ENCODE results near the gene TNNI2. TPM values are rescaled to one million over a fixed set of nuclear protein-coding genes. Genes with fewer than 3 reads are reported as not detected.

TNNI2 gene
- total RNA-seq, 1 experiment from 2014 or later, result 0.55 TPM

DNA sequence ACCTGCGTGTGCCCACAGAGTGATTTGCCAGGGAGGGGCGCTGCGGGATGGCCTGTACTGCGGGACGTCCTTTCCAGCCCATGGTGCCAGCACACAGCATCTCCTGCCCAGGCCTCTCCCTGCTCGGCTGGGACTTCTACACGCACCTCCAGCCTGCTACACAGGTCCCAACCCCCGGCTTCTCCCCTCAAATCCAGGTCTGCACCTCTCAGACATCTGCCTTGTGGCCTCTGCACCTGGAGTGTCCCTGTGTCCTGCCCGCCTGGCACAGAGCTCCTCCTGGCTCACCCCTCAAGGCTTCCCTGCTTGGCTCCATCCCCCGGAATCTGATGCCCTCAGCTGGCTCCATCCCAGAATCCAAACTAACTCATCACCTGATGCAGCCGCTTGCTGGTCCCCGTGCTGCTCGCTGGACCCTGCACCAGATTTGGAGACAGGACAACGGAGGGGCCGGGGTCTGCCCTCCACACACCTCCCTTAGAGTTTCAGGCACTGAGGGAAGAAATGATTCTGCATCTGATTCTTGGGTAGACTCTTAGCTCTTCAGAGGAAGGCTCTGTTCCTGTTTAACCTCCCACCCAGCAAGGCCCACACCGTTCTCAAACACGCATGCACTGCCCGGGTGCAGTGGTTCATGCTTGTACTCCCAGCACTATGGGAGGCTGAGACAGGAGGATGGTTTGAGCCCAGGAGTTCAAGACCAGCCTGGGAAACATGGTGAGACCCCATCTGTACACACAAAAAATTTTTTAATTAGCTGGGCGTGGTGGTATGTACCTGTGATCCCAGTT, 10.1 kb downstream of the TNNI2 start:
- no TSS peak for BruUV-seq (replicated peaks)
- ChIA-PET CTCF (interaction anchor here (0.5 kb wide), 1 partner anchor 16 kb away, joined by 7 read pairs; no protein-coding TSS in a partner anchor), POLR2A (ENCODE audit: unreplicated experiment) (no interaction called here)
- Histone ChIP-seq H3K4me2 (ENCODE audit: low read length) (no peak overlapping the region), H3F3A (ENCODE audit: low read length, unreplicated experiment) (no peaks in the 10 kb centered on the region), H2AFZ (ENCODE audit: low read length) (no peak overlapping the region), H3K4me3 (ENCODE audit: low read length) (no peak overlapping the region), H3K27ac (ENCODE audit: low read length) (no peak overlapping the region), H3K9me3 (ENCODE audit: low read length) (no peaks in the 10 kb centered on the region), H3K27me3 (ENCODE audit: low read length) (no peaks in the 10 kb centered on the region), H4K20me1 (ENCODE audit: low read length) (no peaks in the 10 kb centered on the region), H3K79me2 (ENCODE audit: low read length) (no peaks in the 10 kb centered on the region), H3K9ac (ENCODE audit: low read length) (no peak overlapping the region), H3K36me3 (ENCODE audit: low read depth, low read length) (no peaks in the 10 kb centered on the region), H3K4me1 (ENCODE audit: insufficient read depth, low read length) (no peaks in the 10 kb centered on the region), H3K9me2 (replicated peaks; ENCODE audit: low read length) (no peaks in the 10 kb centered on the region)
- TF ChIP-seq EZH2 (IDR thresholded peaks at IDR 0.05; ENCODE audit: low read length, unreplicated experiment), result no peak
- no peak for TF ChIP-seq EZH2phosphoT487 (IDR thresholded peaks at IDR 0.05; ENCODE audit: borderline replicate concordance, low read length)
- TF ChIP-seq, protein P1, sequence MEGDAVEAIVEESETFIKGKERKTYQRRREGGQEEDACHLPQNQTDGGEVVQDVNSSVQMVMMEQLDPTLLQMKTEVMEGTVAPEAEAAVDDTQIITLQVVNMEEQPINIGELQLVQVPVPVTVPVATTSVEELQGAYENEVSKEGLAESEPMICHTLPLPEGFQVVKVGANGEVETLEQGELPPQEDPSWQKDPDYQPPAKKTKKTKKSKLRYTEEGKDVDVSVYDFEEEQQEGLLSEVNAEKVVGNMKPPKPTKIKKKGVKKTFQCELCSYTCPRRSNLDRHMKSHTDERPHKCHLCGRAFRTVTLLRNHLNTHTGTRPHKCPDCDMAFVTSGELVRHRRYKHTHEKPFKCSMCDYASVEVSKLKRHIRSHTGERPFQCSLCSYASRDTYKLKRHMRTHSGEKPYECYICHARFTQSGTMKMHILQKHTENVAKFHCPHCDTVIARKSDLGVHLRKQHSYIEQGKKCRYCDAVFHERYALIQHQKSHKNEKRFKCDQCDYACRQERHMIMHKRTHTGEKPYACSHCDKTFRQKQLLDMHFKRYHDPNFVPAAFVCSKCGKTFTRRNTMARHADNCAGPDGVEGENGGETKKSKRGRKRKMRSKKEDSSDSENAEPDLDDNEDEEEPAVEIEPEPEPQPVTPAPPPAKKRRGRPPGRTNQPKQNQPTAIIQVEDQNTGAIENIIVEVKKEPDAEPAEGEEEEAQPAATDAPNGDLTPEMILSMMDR (conservative IDR thresholded peaks at IDR 0.05; ENCODE audit: low read depth, low read length), result no peak
- DNase-seq (no peak), ATAC-seq (no peak)
- intact Hi-C loops (cut with micrococcal nuclease), result no loop called here

DNA sequence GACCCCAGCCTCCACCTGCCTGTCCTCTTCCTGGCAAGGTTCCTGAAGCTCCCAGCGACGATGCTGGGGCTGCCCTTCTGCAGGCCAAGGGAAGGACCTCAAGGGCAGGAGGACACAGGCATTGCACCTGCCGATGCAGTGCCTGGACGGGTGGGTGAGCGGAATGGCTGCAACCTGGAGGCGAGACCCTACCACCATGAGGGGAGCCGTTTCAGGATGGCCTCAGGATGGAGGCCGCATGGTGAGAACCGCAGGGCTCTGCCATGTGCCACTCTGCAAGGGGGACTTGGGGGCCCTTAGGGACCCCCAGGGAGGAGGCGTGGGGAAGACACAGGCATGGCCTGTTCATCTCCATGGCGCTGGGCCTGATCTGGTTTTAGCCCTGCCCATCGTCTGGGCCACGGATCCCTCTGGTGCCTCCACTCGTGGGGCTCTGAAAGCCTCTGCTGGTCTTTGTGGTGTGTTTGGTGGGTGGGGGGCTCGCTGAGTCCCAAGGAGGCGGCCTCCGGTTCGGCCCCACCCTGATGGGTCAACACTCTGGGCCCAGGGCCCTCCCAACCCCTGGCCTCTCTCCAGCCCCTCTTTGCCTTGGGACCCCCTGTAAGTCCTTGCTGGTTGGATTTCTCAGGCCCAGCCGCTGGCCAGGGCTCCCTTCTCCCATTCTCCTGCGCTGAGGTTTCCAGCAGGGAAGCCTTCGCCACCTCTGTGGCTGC, 12.8 kb downstream of the TNNI2 start:
- H3K9me3 ChIP-seq (ENCODE audit: low read length), result no peaks in the 10 kb centered on the region
- no peaks in the 10 kb centered on the region for H3K4me1 ChIP-seq (ENCODE audit: insufficient read depth, low read length)
- intact Hi-C loops (cut with micrococcal nuclease), result no loop called here
- no peaks in the 10 kb centered on the region for H3K79me2 ChIP-seq (ENCODE audit: low read length)
- ChIA-PET CTCF (no interaction called here), POLR2A (ENCODE audit: unreplicated experiment) (no interaction called here)
- no peaks in the 10 kb centered on the region for H3K27me3 ChIP-seq (ENCODE audit: low read length)
- BruUV-seq (replicated peaks), result no TSS peak
- no peaks in the 10 kb centered on the region for H4K20me1 ChIP-seq (ENCODE audit: low read length)
- no peak overlapping the region for H3K4me3 ChIP-seq (ENCODE audit: low read length)
- TF ChIP-seq EZH2phosphoT487 (IDR thresholded peaks at IDR 0.05; ENCODE audit: borderline replicate concordance, low read length) (no peak), EZH2 (IDR thresholded peaks at IDR 0.05; ENCODE audit: low read length, unreplicated experiment) (no peak)
- TF ChIP-seq, protein P1 (conservative IDR thresholded peaks at IDR 0.05; ENCODE audit: low read depth, low read length), result no peak
- no peak for ATAC-seq
- H3K4me2 ChIP-seq (ENCODE audit: low read length), result no peak overlapping the region
- H3K9ac ChIP-seq (ENCODE audit: low read length), result no peak overlapping the region
- H3K36me3 ChIP-seq (ENCODE audit: low read depth, low read length), result no peaks in the 10 kb centered on the region
- no peak for DNase-seq
- no peaks in the 10 kb centered on the region for H3K9me2 ChIP-seq (replicated peaks; ENCODE audit: low read length)
- H2AFZ ChIP-seq (ENCODE audit: low read length), result no peak overlapping the region
- H3F3A ChIP-seq (ENCODE audit: low read length, unreplicated experiment), result no peaks in the 10 kb centered on the region
- no peak overlapping the region for H3K27ac ChIP-seq (ENCODE audit: low read length)

Measured in PC-3 (cell line).